Stimulated activated CD4-positive, alpha-beta T cell treated with anti-CD3 and anti-CD28 coated beads, Interleukin-1b, Interleukin-23, amount 100 ng/mL, for 48 hours (primary cell): ENCODE results near the gene TSPAN14.
"Not testable (repeated sequence)": the region's sequence is repeated elsewhere in the genome, so short reads cannot be mapped to it uniquely, and the experiment has no call there.

ENCODE experiments used
- DNase-seq: peaks from one replicate; pipeline ENCODE4 v3.0.0-alpha.2; 2020

The TSPAN14 gene, protein sequence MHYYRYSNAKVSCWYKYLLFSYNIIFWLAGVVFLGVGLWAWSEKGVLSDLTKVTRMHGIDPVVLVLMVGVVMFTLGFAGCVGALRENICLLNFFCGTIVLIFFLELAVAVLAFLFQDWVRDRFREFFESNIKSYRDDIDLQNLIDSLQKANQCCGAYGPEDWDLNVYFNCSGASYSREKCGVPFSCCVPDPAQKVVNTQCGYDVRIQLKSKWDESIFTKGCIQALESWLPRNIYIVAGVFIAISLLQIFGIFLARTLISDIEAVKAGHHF

DNA sequence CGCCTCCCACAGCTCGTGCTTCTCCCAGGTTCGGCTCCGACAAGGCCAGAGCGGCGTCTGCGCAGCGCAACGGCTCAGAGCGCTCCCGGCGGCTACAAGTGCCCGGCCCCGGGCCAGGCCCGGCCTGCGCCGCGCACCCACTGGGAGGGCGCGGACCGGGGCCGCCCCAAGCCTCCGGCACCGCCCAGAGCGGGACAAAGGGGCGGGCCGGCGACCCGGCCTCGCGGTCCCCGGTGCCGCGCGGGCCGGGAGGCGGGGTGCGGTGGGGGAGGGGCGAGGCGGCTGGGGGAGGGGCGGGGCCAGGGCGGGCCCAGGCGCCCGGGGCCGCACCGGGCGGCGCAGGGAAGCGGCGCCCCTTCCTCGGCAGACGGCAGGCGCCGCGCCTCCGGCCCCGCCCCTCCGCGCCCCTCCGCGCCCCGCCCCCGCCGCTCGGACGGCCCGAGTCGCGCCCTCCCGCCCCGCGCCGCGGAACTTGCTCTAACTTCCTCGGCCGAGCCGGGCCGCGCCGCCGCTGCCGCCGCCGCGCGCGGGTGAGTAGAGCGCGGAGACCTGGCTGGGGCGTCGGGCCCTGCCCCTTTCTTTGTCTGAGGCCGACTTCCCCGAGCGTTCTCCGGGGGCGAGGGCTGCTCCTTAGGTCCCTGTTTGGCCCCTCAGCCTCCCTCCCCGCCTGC is at the start of gene TSPAN14:
Gene TSPAN14 (plus strand): TSS at position 469 of the 671 bp plus-strand sequence. CDS start 34,924 bp downstream, outside the sequence.
- peak; percentile 66 for DNase-seq

DNA sequence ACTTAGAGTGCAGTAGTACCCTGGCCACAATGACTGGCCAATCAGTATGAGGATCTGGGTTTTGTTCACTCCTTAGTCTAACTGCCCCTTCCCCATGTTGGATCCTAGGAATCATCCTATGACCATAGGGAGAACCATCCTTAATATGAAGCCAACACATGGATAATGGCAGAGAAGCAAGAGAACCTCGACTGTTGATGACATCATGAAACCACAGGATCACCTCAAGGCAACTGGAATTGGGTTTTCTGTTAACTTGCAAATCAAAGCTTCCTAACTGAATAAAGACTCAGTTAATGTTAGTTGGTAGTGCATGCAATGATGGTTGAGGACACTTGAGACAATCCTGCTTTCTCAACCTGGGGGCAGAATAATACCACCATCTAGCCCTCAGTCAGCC is 49.1 kb upstream of the TSPAN14 start:
- no peak for DNase-seq

DNA sequence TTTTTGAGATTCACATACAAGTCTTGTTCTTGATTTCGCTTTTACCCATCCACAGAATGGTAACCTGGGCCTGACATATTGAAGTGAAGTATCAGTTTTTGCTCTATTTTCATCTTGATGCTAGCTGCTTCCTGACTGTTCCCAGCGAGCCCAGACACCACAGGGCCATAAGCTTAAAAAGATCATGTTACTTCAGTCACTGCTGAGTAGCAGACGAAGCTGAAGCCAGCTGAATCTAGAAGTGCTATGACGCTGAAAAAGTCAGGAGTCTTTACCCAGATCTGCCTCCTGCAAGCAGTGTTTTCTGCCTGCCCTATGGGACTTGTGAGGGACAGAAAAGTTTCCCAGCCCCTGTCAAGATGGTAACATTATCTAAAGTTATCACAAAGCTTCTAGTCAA is 48.5 kb upstream of the TSPAN14 start:
- no peak for DNase-seq

DNA sequence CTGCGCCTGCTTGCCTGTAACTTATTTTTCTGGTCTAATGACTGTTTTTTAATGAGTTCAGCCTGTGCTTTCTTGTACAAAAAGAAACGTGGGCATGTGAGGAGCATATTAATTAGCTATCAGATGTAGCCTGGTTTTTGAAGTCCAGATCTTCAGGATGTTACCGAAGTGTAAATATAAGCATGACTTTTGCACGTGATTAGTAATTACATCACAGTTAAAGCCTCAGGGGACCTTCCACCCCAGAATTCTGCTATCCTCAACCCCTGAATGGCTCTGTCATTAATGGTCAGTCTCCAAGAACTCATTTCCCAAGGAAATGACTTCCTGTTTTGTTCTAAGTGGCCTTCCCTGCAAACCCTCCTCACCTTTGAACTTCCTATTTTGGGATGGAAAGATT is 47.9 kb upstream of the TSPAN14 start:
- DNase-seq, result no peak

DNA sequence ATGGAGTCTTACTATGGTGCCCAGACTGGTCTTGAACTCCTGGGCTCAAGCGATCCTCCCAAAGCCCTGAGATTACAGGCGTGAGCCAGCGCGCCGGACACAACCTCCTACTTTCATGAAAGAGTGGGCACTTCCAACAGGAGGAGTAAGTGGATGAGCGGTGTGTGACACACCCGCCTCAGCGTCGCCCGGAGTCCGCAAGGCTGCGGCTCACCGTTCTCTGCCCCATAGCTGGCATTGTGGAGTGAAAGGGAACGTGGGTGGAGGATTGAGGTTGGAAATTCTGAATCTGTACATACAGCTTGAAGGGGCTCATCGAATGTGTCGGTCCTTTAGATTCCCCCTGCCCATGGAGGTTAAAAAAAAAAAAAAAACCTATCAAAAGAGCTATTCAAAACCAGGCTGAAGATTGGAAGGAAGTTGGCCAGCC is 46.3 kb upstream of the TSPAN14 start:
- peak; percentile 64 for DNase-seq

DNA sequence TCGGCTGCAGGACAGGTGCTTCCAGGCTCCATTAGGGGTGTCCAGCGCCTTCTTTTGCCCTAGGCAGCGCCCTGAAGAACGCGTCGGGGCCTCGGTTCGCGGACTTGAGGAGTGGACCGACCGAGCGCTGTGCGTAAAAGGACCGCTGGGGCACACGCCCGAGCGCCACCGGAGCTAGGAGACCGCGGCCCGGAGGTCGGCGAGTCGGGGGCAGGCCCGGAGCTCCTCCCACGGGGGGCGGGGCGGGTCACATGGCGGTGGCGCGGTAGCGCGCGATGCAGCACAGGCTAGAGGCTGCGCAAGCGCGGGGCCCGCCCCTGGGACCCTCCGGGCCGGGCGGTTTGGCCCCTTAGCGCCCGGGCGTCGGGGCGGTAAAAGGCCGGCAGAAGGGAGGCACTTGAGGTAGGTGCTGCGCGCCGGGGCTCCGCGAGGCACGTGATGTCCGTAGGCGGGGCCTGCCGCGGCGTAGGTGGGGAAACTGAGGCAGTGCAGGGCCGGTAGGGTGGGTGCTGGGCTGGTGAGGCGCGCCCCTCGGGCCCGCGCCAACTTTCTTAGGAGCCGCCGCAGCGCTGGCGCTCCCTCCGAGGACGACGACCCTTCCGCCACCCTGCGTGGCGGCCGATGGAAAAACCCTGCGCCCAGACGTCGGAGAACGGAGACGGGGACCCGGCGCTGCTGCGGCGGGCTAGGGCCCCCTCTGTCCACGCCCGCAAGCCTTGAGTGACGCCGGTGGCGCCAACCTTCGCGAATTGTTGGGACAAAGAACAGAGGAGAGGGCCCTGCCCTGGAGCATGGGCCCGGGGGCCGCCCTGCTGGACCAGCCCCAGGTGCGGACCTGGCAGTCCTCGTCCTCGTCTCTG is 45.6 kb upstream of the TSPAN14 start, which contains the start of gene PRXL2A:
Gene PRXL2A (plus strand): TSS at position 310 of the 860 bp plus-strand sequence. CDS start 11,917 bp downstream, outside the sequence.
- DNase-seq, result peak; percentile 80

DNA sequence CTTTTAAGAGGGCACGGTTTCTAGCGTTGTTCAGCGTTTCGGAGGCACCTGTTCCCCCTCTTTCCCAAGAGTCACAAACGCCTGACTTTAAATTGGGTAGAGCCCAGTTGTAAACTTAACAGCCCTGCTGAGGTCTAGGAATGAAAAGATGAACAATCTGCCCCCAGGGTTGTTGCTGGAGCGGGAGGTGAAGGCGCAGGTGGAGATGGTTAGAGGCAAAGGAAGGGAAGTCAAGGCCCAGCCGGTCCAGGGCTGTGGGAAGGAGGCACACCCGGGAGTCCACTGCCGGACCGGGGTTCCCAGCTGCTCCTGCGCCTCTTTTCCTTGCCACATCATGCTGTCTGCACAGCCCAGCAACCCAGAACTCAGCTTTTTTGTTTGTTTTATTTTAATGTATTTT is 45.0 kb upstream of the TSPAN14 start:
- DNase-seq, result no peak

DNA sequence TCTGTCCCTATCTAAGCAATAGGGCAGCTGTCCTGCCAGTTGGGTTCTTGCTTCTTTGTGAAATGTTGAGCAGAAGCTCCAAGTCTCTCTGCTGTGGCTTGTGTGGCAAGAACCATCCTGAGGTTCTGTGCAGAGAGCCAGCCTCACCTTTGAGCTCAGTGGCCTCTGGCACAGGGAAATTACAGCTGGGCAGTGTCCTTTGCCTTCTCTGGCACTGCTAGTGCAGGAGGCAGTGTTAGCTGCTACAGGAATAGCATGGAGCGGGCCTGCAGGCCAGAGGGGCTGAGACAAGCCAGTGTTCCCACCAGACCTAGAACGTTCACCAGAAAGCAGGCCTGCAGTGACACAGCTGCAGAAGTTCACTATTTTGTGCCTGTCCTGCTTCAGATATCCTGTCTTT is 44.0 kb upstream of the TSPAN14 start:
- no peak for DNase-seq

DNA sequence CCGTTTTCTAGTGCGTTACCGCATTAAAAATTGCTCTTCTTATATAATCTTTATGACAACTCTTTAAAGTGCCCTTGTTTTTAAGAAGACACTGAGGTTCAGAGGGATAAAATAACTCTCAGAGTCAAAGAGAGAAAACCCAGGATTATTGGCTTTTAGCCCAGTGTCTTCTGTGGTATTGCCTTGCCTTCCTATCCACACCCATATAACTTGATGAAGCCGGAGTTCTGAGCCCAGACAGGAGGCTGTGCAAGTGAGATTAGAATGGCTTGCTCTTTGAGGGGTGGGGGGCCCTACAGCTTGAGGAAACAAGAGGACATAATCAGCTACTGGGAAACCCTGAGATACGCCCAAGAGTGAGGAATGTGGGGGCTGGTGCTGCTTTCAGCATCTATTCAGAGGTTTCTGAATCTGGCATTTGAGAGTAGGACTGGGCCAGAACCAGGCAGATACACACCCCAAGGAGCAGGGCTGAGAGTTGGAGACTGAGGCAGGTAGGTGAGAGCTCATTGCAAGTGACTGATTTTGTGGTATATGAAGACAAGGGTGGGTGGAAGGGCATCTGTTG is 43.4 kb upstream of the TSPAN14 start:
- no peak for DNase-seq

DNA sequence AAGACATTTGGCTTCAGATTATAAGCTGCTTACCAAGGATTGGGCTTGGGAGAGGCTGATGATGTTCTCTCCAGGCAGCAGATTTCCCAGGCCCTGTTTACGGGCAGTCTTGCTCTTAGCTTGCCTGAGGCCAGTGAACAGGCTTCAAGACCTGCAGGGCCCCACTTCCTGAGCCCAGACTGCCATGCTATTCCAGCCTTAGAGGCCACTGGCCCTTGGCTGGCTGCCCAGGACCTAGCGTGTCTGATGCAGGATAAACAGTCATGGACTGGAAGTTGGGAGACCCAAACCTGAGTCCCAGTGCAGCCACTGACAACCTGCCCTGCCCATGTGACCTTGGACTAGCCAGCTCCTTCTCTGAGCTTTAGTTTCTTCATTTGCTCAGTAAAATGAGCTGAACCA is 42.8 kb upstream of the TSPAN14 start:
- DNase-seq, result no peak

DNA sequence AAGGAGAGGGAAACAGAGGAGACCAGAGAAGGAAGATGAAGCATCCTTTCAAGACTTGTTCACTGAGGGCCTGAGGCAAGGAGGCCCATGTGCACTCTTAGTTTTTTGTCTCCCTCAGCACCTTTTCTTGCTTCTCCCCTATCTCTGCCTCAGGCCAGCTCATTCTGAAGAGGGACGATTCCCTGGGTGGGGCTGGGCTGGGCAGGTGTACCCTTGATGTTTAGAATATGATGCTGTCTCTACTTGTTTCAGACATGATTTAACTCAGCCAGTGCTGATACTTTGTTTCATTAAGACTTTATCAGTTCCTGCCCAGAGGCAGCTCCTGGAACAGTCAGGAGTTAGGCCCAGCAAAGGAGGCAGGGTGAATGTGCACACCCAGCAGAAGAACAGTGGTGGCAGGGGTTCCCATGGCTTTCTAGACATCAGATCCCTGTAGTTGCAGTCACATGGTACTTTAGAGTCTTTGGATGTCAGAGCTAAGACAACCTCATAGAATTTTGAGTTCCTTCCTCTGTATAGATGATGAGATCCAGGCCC is 42.4 kb upstream of the TSPAN14 start:
- DNase-seq, result no peak

DNA sequence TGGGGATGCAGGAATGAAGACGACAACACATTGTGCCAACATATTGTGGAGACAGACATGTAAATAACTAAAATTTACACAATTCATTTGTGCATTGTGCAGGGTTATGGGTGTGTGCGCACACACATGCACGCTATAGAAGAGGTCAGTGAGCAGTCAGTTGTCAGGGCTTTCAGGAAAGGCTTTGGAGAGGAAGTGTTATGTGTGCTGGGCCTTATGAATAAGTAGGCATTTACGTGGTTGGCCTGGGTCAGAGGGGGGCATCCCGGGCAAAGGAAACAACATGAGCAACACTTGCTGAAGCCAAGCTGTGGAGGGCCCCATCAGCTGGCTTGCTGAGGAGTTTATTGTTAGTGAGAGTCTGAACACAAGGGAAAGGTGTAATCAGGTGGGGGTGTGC is 41.6 kb upstream of the TSPAN14 start:
- peak; percentile 11 for DNase-seq

DNA sequence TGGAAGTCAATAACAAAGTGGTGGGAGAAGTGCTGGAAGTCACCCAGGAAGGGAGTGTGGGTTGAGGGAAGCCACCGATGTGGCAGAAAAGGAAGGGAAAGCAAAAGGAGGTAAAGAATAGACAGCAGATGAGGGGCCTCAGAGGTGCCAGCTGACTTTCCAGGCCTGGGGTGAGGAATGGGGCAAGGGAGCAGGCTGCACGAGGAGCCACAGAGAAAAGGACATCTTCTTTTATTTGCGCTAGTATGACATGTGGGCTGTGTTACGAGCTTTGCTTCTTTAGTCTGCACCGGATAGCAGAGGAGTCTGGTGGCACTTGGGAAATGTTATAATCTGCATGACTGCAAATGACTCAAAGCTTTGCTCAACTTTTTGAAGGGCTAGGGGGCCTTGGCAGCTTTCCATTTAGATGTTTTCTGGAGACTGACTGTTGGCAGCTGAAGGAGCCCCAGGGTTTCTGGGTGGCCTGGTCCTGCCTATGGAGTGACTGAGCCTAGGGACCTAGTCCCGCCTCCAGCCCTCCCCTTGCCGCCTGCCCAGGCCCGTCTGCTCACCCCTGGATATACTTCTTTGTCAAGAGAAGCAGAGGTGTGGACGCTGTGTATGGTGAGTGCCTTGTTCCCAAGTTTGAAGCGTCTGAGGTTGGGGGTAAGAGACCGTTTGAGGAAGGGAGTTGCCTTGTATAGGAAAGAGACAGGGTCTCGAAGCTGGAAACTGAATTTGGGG is 40.7 kb upstream of the TSPAN14 start:
- DNase-seq, result no peak

DNA sequence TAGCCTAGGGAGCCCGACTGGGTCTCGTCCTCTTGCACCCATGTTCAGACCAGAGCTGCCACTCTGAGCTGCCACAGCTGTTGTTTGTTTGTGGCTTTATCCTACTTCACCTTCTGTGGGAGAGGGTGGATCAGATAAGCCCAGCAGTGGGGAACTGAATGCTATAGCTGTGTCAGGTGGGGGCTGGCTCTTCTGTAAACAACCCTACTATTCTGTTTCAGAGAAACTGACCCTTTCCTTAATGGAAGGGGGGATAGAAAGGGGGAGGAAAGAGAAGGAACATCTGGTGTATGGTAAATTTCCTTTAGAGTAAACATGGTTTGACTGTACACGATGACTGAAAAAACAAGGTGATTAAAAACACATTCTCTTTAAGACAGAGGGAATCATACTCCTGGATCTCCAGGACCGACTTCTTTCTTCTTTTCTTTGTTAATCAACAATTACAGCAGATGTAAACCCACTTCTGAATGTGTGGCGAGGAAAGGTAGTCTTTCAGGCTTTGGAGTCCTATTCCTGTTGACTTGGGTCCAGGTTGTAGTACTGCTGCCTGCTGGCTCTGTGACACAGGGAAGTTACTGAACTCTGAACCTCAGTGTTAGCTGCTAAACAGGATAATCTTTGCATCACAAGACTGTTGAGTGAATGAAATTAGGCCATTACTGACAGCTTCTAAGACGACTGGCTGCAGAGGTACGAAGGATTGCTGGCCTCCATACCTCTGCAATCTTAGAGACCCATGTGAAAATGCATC is 39.8 kb upstream of the TSPAN14 start:
- DNase-seq, result no peak

DNA sequence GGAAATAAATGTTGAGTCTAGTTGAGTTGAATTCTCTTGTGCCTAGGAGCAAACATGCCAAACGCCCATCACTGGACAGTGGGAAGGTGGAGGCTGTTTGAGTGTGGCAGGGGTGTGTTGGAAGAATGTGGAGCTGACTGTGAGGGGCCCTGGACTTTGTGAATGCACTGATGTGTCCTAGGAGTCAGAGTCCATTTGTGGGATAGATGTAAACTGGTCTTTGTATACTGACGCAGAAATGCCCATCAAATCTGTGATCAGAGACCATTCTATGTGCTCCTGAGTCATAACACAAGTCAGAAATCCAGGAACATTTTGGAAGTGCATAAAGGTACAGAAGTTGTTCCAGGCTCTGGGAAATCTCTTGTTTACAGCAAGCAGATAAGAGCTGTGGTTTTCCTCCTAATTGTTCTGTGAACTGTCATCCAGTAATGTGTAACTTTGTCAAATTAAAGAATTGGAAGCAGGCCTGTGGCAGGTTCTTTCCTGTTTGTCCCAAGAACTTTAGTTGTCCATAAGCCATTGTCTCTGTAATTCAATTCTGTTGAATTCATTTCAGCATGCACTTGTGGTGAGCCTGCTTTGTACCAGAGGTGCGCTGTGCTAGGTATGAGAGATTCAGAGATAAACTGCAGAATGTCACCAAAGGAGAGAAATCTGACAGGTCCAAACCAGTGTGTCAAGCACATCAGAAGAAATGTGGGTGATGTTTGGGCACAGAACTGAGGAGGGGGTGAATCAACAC is 38.2 kb upstream of the TSPAN14 start:
- no peak for DNase-seq

DNA sequence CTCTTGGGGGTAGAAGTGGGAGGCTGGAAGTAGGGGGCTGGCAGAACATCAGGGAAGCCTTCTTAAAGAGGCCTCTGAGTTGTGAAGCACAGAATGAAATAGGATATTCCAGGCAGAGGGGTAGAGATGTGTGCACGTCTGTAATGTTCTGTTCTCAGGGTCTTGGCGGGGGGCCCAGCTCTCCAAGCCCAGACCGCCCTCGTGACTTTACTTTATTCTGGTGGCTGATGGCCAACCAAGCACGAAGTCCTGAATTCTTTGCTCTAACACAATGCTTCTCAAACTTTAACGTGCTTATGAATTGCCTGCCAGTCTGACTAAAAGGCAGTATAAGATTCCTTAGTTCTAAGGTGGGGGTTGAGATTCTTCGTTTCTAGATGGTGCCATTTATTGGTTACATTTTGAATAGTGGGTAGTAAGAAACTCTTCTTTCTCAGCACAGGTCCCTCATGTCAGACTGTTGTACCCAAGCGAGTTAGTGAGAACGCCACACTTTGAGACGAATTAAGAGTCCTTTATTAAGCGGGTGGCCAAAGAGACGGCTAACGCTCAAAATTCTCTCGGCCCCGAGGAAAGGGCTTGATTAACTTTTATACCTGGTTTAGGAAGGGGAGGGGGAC is 37.5 kb upstream of the TSPAN14 start:
- no peak for DNase-seq

DNA sequence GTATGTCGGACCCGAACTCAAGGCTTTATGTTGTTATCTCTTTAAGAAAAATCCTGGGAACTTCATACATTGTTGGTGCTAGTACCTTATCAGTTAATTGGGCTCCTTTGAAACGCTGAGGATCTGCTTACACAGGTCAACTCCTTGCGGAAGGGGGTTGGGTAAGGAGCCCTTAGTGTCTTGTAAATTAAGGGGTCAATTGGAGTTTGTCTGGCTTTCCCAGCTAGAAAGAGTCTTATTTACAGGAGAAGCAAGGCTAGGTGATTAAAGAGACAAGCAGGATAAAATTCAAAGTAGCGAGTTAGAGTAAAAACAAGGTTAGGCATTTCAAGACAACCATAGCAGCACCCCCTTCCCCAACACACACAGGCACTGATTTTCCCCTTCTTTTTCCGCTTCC is 36.9 kb upstream of the TSPAN14 start:
- DNase-seq, result not testable (repeated sequence)

DNA sequence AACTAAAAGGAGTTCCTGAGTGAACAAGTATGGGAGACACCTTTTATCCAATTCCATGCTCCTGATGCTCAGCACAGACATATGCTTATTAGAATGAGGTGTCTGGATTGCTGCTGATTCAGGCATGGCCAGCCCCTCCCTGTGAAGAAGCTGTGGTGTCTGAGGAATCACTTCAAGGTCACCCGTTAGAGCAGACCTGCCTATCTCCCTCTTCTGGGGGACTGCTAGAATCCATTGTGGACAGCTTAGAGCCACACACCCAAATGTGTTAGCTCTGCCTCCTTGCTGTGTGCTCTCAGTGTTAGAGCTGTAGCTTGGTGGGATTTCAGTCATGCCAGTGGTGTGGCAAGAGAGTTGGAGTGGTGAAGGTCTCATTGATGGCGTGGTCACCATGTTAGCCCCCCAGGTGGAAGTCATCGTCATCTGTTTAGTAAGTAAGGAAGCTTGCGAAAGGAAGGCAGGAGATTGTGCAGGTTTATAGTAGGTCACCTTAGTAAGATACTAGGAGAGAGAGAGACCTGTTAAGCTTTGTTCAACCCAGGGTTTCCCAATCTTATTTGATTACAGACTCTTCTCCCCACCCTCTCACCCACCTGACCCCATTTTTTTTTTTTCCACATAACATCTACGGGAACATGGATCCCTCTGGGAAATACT is 32.9 kb upstream of the TSPAN14 start:
- no peak for DNase-seq

DNA sequence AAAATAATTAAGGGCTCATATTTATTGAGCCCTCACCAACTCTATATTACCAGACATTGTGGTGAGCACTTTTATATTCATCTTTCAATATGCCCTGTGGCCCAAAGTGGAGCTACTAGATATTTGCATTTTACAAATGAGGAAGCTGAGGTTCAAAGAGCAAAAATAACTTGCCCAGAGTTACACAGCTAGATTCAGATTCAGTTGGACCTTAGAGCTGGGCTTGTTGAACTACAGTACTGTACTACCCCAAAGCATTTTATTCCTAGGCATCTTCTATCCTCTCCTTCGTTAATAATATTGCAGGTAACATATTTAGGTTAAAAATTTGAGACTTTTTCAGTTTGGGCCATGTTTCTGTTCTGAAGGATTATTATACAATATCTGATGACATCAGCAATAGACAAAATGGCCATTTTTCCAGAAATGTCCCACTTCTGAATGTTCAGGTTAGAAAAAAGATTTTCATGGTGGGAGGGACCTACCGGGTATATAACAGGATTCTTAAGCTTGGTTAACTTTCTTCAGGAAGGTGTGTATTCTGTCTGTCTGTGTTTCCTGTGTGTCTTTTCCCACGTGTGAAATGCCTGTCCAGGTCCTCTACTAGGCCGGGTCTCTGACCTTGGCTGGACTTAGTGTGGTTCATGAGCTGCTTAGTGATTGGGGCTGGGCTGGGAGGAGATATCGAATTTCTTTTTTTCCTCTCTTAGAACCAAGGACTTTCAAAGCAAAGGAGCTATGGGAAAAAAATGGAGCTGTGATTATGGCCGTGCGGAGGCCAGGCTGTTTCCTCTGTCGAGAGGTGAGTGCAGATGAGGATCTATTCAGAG is 32.2 kb upstream of the TSPAN14 start:
- no peak for DNase-seq
